HG03025 (cell line): ENCODE results near the gene VAV2.
"Not testable (repeated sequence)": the region's sequence is repeated elsewhere in the genome, so short reads cannot be mapped to it uniquely, and the experiment has no call there.

Experiments used
- ATAC-seq: cut with Tn5 transposase; IDR thresholded peaks from one replicate; pipeline ENCODE4 v1.9.1; 2021; ENCODE audit warnings: mild to moderate bottlenecking, moderate library complexity; ENCODE audit not compliant: unreplicated experiment, low FRiP score

VAV2 gene

DNA sequence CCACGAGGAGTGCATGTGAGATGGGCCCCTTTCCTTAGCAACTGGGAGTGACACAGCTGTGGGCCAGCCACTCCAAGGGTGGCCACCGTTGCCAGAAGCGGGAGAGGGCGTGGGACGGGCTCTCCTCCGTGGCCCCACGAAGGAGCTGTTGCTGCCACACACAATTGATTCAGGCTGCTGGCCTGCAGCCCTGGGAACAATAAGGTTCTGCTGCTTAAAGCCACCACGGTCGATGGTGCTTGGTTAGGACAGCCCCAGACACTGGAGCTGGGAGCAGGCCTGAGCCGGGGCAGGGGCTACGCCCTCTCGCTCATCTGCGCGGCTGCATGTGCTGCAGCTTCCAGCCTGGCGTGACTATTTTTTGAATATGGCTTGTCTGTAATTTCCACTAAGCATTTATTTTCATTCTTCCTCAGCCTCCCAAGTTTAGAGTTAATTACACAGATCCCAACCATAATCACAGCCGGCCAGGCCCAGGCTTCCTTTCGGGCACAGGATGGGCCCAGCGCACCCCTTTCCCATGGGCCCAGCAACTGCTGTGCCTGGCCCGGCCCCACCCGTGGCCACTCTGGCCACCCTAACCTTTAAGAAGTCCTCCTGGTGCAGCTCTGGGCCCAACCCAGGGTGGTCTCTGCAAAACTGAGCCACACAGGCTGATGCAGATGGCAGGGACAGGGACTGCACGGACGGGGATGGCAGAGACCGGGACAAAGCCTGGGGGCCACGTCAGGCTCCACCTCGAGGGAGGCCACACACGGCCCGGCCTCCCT is 49.7 kb downstream of the VAV2 start:
- no peak for ATAC-seq

DNA sequence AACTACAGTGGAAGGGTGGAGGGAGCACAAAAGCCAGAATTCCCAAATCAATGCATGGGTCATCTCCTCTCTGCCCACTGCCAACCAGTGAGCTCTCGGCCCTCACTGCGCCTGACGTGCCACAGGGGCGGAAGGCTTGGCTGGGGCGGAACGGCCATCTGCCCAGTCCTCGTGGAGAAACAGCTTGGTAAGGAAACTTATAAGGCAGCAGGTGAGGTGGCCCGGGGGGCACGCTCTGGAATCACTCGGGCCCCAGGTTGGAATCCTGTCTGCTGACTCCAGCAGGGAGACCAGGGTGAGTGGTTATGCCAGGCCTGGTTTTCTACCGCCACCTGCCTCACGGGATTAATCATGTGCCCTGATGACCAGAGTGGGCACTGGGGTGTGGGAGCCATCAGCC is 52.3 kb downstream of the VAV2 start:
- no peak for ATAC-seq

DNA sequence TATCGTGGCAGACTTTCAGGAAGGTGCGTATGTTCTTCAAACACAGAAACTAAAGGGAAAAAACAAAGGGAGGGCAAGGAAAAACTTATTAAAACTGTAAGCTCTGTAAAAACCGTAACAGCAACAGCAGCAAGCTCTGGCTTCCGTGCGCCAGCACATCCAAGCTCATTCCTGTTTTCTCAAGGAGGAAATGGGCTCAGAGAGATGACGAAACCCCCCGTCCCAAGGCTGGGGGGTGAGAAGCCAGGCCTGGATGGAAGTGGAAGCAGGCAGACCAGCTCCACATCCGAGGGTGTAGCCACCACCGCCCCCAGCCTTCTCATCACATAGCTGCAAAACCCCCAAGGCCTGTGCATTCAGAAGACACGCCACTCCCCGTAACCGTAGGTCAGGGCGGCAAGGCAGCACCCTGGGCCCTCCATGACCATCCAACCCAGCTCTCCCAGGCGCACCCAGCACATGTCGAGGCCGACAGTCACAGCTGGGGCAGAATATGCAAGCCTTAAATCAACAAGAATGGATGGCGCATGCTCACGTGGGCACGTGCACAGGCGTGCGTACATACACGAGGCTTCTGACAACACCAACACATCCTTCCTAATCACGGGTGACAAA is 52.8 kb downstream of the VAV2 start:
- ATAC-seq: no peak

DNA sequence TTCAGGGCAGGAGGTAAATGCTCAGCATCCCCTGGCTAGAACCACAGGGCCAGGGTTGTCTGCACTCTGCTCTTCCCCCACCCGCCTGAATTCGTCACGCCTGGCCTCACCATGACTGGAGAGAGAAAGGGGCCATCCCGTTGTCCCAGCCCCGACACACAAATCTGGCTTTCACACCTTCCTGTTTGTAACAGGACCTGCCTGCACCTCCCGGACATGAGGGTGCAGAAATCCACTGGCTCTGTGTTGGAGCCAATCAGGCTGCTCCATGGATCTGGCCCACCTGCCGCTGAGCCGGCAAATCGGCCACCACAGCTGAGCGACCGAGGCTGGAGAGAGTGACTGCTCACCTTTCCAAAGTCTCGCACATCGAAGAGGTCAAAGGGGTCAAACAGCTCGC is 53.4 kb downstream of the VAV2 start:
- no peak for ATAC-seq

DNA sequence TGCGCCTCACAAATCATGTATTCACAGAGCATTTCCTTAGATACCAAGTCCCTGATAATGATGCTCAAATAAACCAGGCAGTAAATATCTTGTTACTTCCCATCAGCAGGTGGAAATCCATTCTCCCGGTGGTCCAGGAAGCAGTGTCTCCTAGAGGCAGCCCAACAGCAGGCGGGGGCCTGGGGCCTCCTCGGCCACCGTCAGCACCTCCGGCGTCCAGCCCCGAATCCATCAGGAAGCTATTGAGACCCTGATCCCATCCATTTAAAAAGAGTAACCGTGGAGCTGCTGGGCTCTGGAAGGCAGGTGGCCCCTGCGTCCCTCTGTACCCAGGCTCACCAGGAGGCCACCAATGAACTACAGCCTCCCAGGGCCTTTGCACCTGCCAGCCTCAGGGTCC is 54.0 kb downstream of the VAV2 start:
- ATAC-seq: no peak

DNA sequence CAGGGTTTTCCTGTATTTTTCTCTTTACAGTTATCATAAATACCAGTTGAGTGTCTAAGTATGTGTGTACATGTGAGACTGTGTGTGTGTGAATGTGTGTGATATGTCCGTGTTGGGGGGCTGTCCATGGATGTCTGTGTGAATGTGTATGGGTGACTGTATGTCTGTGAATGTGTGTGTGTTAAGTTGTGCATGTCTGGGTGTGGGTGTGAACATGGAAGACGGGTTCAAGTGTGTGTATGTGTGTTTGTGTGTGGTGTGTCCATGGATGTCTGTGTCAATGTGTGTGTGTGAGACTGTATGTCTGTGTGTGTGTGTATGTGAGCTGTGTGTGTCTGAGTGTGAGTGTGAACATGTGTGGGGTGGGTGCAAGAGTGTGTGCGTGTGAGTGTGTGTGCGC is 55.0 kb downstream of the VAV2 start:
- ATAC-seq: no peak

DNA sequence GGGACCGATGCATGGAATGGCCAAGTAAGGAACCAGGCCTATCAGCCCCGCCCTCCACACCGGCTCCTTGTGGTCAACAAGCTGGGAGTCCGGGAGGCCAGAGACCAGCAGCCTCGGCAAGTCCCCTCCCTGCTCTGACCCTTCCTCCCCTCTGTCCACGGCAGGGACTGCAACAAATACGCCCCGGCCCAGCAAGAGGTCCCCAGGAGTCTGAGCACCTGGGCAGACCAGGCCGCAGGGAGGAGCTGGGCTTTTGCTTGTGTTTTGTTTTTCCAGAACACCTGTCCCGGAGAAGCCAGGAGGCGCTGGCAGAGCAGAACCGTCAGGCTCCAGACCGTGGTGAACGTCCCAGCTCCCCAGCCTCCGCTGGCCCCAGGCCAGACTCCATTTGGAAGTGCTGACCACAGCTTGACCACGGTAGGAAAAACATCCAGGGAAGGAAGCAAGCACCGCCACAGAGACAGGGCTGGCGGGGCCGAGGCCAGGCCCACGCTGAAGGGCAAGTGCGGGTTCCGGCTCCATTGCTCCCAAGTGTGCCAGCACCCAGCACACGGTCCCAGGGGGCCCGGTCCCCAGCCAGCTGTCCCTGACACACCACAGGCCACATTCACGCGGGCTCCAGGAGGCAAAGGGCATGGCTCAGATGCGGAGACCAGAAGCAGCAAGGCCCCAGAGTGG is 56.7 kb downstream of the VAV2 start:
- ATAC-seq: no peak

DNA sequence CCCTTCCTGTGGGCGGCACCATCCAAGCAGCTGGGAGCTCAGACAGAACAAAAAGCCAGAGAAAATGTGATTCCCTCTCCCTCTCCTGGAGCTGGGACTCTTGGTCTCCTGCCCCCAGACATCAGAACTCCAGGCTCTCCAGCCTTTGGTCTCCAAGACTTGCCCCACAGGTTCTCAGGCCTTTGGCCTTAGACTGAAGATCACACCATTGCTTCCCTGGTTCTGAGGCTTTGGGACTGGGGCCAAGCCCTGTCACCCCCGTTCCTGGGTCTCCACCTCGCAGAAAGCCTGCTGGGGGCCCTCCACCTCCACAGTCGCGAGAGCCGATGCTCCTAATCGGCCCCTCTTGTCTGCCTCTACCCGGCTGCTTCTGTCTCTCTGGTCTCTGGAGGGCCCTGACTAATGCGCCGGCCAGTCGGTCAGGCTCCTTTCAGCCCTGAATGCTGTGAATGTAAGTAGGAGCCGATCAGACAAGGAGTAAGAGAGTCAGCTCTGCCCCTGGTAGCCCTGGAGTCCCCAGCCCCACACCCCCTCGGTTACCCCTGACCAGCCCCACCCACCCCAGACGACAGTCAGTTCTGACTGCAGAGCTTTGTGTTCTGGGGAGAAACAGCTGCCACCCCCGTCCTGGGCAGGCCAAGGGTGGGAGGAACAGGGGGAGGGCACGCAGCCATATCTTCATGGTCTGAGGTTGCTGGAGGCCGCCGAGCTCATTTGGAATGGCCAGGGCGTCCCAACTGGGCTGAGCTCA is 57.5 kb downstream of the VAV2 start:
- no peak for ATAC-seq

DNA sequence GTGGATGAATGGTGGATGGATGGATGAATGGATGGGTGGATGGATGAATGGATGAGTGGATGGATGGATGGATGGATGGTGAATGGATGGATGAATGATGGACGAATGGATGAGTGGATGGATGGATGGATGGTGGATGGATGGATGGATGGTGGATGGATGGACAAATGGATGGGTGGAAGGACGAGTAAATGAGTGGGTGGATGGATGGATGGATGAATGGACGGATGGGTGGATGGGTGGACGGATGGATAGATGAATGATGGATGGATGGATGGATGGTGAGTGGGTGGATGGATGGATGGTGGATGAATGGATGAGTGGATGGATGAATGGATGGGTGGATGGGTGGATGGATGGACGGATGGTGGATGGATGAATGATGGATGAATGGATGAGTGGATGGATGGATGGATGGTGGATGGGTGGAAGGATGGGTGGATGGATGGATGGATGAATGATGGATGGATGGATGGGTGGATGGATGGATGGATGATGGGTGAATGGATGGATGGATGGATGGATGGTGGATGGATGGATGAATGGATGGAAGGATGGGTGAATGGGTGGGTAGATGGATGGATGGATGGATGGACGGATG is 58.6 kb downstream of the VAV2 start:
- no peak for ATAC-seq

DNA sequence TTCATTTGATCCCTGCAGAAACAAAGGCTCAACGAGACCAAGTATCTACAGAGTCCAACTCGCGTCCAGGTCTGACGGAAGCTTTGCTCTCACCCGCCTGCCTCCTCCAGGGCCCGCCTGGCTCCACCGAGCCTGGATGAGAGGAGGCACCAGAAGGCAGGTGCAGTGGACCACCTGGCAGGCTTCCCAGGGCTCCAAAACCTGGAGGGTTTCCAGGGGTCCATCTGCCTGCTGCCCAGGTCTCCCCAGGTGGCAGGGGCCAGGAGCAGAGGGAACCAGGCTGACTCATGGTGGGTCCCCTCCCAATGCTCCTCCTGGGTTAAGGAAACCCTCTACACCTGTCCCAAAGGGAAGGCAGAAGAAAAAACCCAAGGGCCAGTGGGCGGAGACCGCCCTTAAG is 59.5 kb downstream of the VAV2 start:
- ATAC-seq: no peak

DNA sequence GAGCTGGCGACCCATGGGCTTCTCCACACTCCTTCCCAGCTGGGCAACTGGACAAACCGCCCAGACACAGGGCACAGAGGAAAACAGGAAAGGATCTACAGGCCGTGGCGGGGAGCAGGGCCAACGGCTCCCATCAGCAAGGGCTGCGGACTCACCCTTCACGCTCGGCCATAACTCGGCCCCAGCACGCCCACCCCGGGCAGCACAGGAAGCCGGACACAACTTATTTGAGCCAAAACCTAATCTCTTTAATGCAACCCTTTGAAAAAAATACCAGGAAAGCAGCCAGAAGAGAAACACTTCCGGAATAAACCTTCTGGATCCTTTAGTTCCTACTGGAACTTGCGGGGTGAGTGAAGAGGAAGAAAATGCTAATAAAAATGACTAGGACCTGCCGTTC is 59.9 kb downstream of the VAV2 start:
- ATAC-seq: no peak

DNA sequence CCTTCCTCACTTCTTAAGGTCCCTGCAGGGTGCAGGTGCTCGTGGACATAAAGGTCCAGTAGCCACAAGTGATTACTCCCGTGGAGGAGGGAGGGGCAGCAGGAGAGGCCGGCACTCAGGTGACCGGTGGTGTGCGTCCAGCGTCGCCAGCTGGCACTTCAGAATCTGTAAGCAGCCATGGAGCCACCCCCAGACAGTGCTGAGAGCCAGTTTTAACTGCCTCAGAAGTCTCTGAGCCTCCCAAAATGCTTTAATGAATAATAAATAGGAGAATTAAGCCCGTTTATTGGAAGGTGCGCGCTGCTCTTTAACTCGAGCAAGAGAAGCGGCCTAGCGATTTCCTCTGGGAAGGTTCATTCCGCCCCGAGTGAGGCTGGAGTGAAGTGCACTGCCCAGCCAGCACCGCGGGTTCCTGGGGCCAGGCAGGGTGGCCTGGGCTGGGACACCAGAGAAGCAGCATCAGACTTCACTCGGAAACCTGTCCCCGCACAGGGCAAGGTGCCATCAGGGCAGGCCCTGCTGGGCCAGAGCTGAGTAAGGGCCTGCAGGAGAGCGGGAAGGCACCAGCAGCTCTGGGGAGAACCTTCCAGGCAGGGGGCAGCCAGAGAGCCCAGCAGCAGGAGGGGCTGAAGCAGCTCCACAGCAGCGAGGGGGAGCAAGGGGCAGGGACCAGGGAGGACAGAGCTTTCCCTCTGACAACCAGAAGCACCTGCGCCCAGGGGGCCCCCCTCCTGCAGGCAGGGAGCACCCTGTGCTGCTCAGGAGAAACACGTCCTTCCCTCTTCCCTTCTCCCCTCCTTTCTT is 61.2 kb downstream of the VAV2 start:
- ATAC-seq: no peak

DNA sequence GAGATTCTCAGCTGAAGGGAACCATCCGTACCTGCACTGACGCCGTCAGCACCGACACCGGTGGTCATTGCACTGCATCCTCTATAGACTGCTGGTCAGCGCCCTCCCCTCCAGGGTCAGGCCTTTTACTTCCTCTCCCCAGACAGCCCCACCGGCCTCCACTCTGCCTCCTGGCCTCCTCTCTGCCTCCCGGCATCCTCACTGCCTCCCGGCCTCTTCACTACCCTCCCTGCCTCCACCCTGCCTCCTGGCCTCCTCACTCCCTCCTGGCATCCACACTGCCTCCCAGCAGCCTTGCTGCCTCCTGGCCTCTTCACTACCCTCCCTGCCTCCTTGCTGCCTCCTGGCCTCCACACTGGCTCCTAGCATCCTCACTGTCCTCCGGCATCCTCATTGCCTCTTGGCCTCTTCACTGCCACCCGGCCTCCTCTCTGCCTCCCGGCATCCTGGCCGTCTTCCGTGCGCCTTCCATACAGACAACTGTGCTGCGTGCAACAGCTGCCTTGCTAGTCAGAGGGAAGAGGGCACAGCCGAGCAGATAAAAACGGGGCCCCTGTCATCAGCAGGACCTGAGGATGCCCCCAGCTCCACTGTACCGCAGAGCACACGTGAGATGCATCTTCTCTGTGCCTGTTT is 62.0 kb downstream of the VAV2 start:
- ATAC-seq: no peak

DNA sequence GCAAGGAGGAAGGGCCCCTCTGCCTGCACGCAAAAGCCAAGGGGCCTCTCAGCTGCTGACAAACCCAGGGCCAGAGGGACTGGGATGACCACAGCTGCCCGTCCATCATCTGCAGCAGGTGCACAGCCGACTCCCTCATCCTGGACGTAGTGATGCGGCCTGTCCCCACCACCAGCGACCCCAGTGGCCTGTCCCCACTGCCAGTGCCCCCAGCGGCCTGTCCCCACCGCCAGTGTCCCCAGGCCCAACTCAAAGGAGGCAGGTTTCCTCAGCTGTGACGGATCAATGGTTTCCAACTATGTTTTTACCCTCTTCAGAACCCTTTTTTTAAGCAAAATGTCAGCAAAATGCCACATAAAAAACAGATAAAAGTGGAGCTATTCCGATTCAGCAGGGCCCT is 62.5 kb downstream of the VAV2 start:
- no peak for ATAC-seq

DNA sequence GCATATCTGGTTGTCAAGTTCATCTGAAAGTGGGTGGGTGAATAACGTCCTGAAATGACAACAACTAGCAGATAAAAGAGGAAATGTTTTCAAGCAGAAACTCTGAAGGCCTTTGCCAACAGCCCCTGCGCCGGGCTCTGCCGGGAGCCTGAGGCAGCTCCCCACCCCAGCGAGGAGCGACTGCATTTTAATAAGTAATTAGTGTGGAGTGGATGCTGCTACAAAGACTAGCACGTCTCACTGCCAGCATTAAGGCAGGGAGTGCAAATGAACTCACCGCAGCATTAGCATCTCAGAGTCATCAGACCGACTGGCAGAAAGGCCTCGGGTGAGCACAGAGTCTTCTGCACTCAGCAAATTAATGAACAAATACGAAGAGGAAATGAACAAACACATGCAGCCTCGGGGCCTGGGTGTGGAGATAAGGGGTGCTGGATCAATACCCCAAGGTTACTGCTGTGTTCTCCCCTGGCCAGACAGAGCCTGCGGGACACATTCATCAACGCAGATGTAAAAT is 63.8 kb downstream of the VAV2 start:
- no peak for ATAC-seq

DNA sequence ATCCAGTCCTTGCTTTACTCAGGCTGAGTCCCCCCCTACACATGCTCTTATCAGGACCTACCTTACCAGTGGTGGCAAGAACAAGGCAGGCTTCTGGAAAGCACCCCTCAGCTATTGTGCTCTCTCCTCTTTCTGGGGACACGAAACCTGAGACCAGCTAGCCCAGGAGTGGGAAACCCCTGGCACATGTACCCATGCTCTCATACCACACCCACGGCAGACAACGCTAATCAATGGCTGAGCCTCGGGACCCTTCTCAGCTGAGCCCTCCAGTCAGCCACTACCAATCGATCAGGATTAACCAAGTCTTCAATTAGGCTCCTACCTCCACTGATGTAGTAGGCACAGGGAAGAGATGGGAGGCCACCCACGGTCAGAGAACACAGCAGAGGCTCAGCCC is 65.1 kb downstream of the VAV2 start:
- no peak for ATAC-seq

DNA sequence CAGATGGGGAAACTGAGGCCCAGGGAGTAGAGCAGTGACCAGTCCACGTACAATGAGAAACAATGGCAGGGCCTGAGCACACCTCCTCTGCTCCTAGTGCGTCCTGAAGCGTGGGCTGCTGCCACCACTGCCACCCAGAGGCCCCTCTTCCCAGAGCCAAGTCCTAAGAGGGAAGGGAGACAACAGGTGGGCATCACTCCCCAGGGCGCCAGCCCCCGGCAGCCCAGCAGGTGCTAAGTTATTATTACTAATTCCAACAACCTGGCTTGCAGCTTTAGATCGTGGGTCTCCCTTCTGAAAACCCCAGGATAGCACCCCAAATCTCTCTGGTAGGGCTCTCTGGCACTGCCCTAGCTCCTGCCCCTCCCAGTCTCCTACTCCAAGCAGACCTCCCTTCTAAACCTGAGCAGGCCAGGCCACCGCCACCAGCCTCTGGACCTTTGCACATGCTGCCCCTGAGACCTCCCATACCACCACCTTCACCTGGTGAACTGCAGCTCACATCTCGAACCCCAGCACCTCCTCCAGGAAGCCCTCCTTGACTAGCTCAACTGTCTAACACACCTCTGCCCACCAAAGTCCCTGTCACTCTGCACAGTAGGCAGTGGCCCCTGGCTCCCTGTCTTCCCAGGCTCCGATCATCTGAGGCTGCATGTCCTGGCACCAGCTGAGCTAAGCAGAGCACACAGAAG is 65.8 kb downstream of the VAV2 start:
- ATAC-seq: no peak

DNA sequence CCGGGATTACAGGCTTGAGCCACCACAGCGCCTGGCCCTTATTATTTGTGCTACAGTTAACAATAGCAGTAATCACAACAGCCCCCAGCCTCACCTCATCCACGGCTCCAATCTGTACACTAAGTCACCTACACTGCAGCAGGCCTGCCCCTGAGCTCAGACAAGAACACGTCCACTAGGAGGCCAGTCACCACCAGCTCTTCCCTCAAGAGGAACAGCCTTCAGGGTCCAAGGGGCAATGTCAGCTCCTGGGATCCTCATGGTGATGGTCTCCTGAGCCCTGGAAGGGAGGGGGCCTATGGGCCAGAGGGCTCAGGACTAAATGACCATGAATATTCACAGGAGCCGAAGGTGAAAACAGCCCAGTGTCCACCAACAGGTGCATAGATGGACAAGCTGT is 67.7 kb downstream of the VAV2 start:
- no peak for ATAC-seq

DNA sequence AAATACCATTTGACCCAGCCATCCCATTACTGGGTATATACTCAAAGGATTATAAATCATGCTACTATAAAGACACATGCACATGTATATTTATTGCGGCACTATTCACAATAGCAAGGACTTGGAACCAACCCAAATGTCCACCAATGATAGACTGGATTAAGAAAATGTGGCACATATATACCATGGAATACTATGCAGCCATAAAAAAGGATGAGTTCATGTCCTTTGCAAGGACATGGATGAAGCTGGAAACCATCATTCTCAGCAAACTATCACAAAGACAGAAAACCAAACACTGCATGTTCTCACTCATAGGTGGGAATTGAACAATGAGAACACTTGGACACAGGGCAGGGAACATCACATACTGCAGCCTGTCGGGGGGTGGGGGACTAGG is 68.5 kb downstream of the VAV2 start:
- not testable (repeated sequence) for ATAC-seq
